NCI-H82 treated with DMSO at 0.1 percent for 48 hours (cell line): ENCODE measurements around the gene TEX14.
A peak's percentile ranks its signal among the peaks of the same experiment; 100 is the strongest.

Experiments used
- DNase-seq: peaks from one replicate; lab custom pipeline; 2025; ENCODE audit not compliant: unreplicated experiment; lab: John Stamatoyannopoulos, UW

The TEX14 gene

GRCh38 chr17:58528443-58528842 lies 163.4 kb downstream of the TEX14 start:
- no peak for DNase-seq

DNA sequence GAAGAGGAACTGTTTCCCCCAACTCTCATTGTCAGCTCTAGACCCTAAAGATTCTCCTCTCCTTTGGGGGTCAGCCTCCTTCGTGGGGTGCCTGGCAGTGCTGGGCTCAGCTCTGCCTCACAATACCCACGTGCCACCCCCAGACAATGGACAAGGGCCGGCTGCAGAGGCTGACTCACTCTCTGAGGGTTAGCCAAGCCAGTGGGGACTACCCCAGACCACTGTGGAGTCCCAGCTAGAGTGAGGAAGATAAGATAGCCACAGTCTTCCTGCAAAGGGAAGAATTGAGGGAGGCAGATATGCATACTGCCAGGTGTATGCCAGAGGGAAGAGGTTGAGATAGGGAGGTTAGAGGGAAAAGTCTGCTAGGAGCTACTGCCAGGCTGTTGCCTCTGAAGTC lies 163.9 kb downstream of the TEX14 start:
- no peak for DNase-seq

- no peak for DNase-seq
Measured at GRCh38 chr17:58527306-58527705, 164.5 kb downstream of the TEX14 start.

GRCh38 chr17:58525239-58525638 lies 166.6 kb downstream of the TEX14 start:
- no peak for DNase-seq

GRCh38 chr17:58521680-58522079 lies 170.2 kb downstream of the TEX14 start:
- no peak for DNase-seq

GRCh38 chr17:58520843-58521430 lies 170.9 kb downstream of the TEX14 start:
- DNase-seq = no peak

DNA sequence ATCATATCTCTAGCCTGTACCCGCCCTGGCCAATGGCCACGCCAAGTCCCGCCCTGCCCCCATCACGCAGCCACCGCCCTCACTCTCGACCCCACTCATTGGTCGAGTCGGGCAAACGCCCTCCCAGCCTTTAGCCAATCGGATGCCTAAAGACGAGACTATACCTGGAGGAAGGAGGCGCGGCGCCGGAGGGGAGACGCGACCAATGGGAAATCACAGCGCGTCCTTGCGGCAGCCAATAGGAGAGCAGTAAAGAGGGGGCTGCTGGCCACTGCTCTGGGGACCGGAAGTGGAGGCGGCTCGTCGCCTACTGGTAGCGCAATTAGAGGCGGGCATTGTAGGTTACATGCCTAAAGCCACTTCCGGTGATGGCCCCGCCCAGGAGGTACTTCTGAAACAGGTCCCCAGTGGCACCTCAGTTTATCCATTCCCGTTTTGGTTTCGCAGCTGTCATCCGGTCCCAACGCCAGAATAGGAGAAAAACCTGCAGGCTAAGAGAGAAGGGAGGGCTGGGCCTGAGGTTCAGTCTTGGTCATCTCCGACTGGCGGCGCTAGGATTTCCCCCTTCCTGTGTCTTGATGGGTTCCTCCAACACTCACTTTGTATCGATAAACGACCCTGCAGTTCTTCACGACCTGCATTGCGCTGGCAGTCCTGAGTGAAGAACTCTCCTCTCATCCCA lies 173.8 kb downstream of the TEX14 start:
- DNase-seq = peak; percentile 99

DNA sequence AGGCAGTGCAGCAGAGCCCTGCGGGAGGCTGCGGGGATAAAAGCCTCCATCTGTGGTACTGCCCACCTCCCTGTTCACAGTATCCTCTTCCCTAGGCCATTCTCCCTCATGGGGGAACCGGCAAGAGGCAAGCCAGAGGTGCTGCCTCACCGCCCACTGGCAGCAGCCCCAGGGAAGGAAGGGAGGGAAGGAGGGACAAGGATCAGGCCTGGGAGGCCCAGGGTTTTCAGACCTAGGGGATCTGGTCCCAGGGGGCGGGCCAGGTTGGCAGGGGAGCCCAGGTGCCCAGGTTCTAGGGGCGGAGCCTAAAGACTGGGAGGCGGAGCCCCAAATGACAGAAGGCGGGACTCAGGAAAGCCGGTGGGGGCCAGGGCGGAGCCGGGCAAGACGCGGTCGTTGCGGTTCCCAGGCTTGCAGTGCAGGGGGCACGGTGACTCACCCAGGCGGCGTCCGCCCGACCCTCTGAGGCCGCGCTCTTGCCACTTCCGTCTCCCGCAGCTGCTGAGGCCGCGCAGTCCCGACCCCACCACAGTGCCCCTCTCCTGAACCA lies 174.4 kb downstream of the TEX14 start:
- no peak for DNase-seq

- no peak for DNase-seq
Measured at GRCh38 chr17:58516644-58517377, 175.0 kb downstream of the TEX14 start.

- no peak for DNase-seq
Measured at GRCh38 chr17:58515286-58515685, 176.6 kb downstream of the TEX14 start.

GRCh38 chr17:58514770-58515157 lies 177.1 kb downstream of the TEX14 start:
- DNase-seq = no peak

DNA sequence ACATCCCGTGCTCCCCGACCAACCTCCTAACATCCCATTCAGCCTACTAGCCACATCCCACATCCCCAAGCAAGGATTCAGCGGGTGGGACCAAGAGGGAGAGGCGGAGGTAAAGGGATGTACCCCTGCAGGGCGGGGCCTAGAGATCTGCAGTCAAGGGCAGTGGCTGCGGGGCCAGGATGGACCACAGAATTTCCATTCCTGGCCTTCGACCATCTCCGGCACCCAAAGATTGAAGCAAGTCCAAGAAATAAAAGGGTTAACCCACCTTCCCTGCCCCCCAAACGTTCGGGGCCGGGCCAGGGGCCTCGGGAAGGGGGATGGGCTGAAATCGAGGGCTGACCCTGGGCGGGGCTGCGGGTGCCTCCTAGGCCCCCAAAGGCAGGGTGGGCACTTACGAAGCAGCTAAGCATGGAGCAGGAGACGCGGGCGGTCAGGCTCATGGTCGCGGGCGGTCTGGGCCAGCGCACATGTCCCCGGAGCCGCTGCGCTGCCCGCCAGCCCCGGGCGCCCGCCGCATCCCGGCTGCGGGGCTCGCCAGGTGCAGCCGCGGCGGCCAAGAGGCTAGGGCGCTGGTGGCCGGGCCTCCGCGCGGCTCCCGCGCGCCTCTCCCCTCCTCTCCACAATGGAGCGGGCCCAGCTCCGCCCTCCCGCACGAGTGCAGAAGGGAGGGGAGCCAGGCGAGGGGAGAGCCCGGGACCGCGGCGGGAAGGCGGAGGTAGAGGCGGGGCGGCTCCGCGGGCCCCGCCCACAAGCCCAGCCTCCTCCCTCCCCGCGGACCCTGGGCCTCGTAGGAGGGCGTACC lies 177.7 kb downstream of the TEX14 start, which contains the start of gene MTMR4:
MTMR4 (minus strand) TSS at position 674 of the 805 bp plus-strand sequence; CDS start at position 443, 231 bp downstream.
- peak; percentile 65 for DNase-seq

DNA sequence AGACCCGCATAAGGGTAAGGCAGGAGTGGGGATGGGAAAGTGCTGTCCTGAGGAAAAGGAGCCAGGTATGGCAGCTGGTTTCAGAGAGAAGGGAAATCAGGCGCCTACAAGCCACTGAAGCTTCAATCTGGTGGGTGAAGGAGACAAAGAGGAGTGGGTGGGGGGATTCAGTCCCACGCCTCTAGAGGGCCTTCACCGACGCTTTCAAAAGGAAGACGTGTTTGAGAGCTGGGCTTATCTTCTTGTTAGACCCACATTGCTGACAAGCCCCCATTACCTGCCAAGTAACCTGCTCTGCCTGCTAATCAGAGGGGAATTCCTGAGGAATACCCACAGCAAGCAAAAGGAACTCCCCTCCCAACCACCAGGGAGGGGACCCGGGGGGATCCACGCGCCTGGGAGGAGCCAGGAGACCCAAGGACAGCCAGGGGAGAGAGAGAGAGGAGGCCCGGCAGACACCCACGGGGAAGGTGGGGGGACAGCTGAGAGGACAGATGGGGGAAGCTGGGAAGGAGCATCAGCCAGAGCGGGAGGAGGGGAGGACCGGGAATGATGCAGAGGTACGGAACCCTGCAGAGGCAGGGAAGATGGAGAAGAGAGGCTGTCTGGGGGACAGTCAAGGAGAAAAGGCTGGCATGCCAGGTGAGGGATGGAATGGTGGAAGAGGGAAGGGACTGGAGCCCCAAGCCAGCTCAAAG lies 178.4 kb downstream of the TEX14 start:
- no peak for DNase-seq

DNA sequence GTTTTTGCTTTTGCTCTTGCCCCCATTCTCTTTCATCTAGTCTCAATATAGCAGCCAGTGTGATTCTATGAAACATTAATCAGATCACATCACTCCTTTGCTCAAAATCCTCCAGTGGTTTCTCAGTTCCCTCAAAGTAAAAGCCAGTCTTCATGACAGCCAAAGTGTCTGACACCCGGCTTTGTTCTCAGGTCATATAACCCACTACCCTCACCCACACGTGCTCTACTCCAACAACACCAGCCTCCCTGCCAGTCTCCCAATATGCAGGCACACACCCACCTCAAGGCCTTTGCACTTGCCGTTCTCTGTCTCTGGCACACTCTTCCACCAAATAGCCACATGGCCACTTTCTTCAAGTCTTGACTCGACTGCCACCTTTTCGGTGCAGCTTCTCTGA lies 181.8 kb downstream of the TEX14 start:
- DNase-seq = no peak

DNA sequence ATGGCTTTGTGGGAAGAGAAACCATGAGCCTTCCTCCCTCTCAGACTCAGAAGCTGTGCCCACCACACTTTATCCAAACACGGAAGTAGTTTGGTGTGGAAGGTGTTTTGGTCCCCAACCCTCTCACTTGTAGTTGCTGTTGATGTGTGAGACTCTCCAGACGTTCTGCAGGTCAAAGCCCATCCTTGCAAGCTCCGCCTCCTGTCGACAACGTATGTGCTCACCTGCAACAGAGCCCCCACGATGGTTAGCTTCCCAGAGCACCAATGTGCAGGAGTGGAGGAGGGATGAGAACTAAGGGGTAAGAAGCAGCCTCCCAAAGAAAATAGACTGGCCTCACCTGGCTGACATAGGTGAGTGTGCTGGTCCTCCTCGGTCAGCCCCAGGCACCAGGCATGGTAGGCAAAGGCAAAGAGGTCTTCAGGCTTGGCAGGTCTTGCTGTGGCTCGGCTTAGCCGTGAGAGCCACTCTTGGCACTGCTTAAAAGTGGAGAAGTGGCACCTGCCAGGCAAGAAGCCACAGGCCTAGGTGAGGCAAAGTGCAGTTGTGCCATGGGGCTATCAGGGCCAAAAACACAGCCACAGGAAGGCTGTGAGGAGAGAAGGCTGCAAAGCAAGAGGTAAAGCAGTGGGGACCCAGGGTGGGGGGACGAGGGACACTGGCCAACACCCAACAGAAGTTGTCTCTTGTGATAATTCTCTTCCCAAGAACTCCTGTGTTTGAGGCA lies 183.3 kb downstream of the TEX14 start:
- DNase-seq = no peak

DNA sequence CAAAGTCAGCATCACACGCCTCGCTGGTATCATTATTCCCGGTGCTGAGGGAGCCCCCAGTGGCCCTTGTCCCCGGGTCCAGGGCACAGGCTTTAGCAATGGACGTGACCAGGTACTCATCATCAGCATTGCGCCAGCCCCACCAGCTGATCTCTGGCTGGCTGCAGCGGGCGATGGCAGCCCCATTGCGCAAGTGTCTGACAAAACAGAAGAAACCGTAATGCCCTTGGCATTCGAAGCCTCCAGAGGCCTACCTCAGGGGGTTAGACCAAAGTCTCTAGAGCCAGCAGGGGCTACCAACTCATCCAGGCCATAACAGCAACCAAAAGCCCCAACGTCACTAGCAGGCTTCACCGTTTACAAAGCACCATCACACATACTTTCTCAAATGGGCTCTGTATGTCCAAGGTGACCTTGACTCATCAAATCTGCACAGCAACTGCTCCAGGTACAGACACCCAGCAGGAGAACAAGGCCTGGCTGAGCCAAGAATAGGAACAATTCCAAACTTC lies 184.7 kb downstream of the TEX14 start:
- no peak for DNase-seq
